Measurements from ENCODE around the gene KCNJ1. TPM values are rescaled to one million over a fixed set of nuclear protein-coding genes. Genes with fewer than 3 reads are reported as not detected.

The KCNJ1 gene
- total and polyA plus RNA-seq, 2 of the 8 experiments (the other 6 are each of a cell fraction or from before 2014, with no cell fraction given), result 0.17 to 0.23 TPM

DNA sequence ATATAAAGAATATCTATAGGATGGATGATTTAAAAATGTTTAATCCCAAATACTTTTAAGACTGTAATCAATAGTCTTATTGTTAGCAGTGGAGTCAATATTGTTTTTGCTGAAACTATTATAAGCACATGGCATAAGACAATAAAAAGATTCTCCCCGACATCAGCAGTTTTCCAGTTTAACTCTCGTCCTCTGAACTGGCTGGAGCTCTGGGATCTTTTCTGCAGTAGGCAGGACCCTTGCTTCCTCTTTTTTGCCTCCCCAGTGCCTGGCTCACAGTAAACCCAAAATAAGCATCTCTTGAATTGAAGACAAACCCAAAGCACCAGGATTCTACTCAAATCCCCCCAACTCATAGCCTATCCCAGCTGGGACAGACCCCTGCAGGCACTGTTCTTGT is 32.9 kb downstream of the KCNJ1 start:
- H2BK20ac ChIP-seq (ENCODE audit: low read length), result no peak overlapping the region
- no peaks in the 10 kb centered on the region for H3K9me3 ChIP-seq (ENCODE audit: insufficient read depth in 2 of 2, low read depth in 1 of 2, low read length in 1 of 2)
- H2BK12ac ChIP-seq (ENCODE audit: low read depth, low read length), result no peak overlapping the region
- H3K79me2 ChIP-seq (ENCODE audit: control insufficient read depth in 1 of 2, insufficient read depth in 2 of 2, low read length in 2 of 2), result no peaks in the 10 kb centered on the region
- no peak overlapping the region for H3K4ac ChIP-seq (replicated peaks; ENCODE audit: insufficient read length, low read depth, low read length)
- no peaks in the 10 kb centered on the region for H3K36me3 ChIP-seq (ENCODE audit: control insufficient read depth in 2 of 4, insufficient read depth in 4 of 4, low read length in 3 of 4)
- CTCF ChIA-PET (ENCODE audit: partially characterized antibody), result interaction anchor here (1.2 to 2.2 kb wide), 4 partner anchors 8 to 204 kb away, joined by 3 to 7 read pairs (median 4); no protein-coding TSS in a partner anchor
- H3K56ac ChIP-seq (replicated peaks; ENCODE audit: insufficient read length, low read depth, low read length), result no peak overlapping the region
- no peaks in the 10 kb centered on the region for H4K20me1 ChIP-seq (replicated peaks in 1 of 2; ENCODE audit: control insufficient read depth in 1 of 2, insufficient read depth in 2 of 2, low read length in 2 of 2)
- POLR2A ChIA-PET (ENCODE audit: partially characterized antibody), result no interaction called here
- no peak overlapping the region for H2AK5ac ChIP-seq (ENCODE audit: low read depth, low read length)
- H3K23me2 ChIP-seq (ENCODE audit: low read depth, low read length), result no peaks in the 10 kb centered on the region
- no peak overlapping the region for H3K27ac ChIP-seq (ENCODE audit: low read depth, low read length)
- no peak overlapping the region for H2BK5ac ChIP-seq (ENCODE audit: low read depth, low read length)
- H3K9ac ChIP-seq (replicated peaks in 1 of 4; ENCODE audit: extremely low read depth in 1 of 4, low read depth in 3 of 4, low read length in 3 of 4), result no peak overlapping the region
- no peak overlapping the region for H3K4me3 ChIP-seq (ENCODE audit: extremely low read depth in 1 of 4, insufficient read depth in 2 of 4, low read depth in 3 of 4, low read length in 4 of 4)
- peaks cover 0 to 5% (median 0%) of the 10 kb centered on the region in 4 experiments; a peak in 2 of 7 replicates for H3K4me1 ChIP-seq (replicated peaks in 1 of 4; ENCODE audit: control insufficient read depth in 3 of 4, insufficient read depth in 4 of 4, low read length in 3 of 4)
- H3K4me2 ChIP-seq (ENCODE audit: insufficient read depth in 1 of 2, low read depth in 2 of 2, low read length in 2 of 2), result no peak overlapping the region
- no peak overlapping the region for H4K5ac ChIP-seq (ENCODE audit: insufficient read length, low read depth, low read length)
- H3K79me1 ChIP-seq (ENCODE audit: low read depth, low read length), result no peaks in the 10 kb centered on the region
- H3K14ac ChIP-seq (ENCODE audit: insufficient read length), result no peak overlapping the region
- no peak overlapping the region for H4K91ac ChIP-seq (replicated peaks; ENCODE audit: insufficient read length, low read length)
- no peak overlapping the region for H3K18ac ChIP-seq (ENCODE audit: extremely low read depth, low read length)
- WGBS, 2 experiments (ENCODE audit: extremely low coverage in 1 of 2, insufficient coverage in 1 of 2, insufficient read length in 1 of 2, insufficient replicate concordance in 2 of 2, low coverage in 1 of 2, low lambda C conversion rate in 2 of 2, missing lambda C conversion rate in 1 of 2), result 94% methylated on average over 2 of the region's 2 CpGs; no CpG with 5 or more reads in 1 of the 2 experiments
- no peak overlapping the region for H2BK15ac ChIP-seq (ENCODE audit: low read length)
- H2AFZ ChIP-seq (ENCODE audit: low read length), result no peak overlapping the region
- peaks cover 0 to 3% (median 0%) of the 10 kb centered on the region in 4 experiments; a peak in 3 of 7 replicates for H3K27me3 ChIP-seq (replicated peaks in 1 of 4; ENCODE audit: control insufficient read depth in 3 of 4, extremely low read depth in 1 of 4, insufficient read depth in 3 of 4, low read length in 3 of 4)
- H2BK120ac ChIP-seq (replicated peaks; ENCODE audit: low read depth, low read length), result no peak overlapping the region
- FAIRE-seq (no peak), DNase-seq (ENCODE audit: low read depth in 1 of 2, low spot score in 2 of 2) (no peak)
- no peak overlapping the region for H3K23ac ChIP-seq (ENCODE audit: insufficient read length)
- no peak overlapping the region for H4K8ac ChIP-seq (ENCODE audit: extremely low read depth, insufficient read depth, low read length)
- TF ChIP-seq CEBPB (IDR thresholded peaks at IDR 0.05; ENCODE audit: low read depth, low read length) (no peak), ZNF274 (IDR thresholded peaks at IDR 0.05; ENCODE audit: borderline replicate concordance, extremely low read depth, low read length) (no peak), SRF (IDR thresholded peaks at IDR 0.05; ENCODE audit: low read depth, low read length) (no peak), JUN (IDR thresholded peaks at IDR 0.05; ENCODE audit: low read depth, low read length) (no peak), SP1 (IDR thresholded peaks at IDR 0.05; ENCODE audit: low read depth, low read length) (no peak), RAD21 (IDR thresholded peaks at IDR 0.05 in 1 of 2, conservative IDR thresholded peaks at IDR 0.05 in 1 of 2; ENCODE audit: low read depth in 2 of 2, low read length in 2 of 2) (no peak), CTBP2 (IDR thresholded peaks at IDR 0.05; ENCODE audit: borderline replicate concordance, insufficient read depth, insufficient read length, low read length) (no peak), EP300 (IDR thresholded peaks at IDR 0.05; ENCODE audit: borderline replicate concordance in 1 of 2, low read depth in 2 of 2, low read length in 2 of 2) (no peak), NANOG (IDR thresholded peaks at IDR 0.05; ENCODE audit: insufficient read depth, low read depth, low read length, poor library complexity, severe bottlenecking) (no peak), RNF2 (IDR thresholded peaks at IDR 0.05; ENCODE audit: borderline replicate concordance, low read depth, low read length, missing control alignments, poor library complexity, severe bottlenecking) (no peak), KDM5A (IDR thresholded peaks at IDR 0.05; ENCODE audit: low read length) (no peak), FOSL1 (IDR thresholded peaks at IDR 0.05; ENCODE audit: insufficient read depth, low read depth, low read length) (no peak), SIRT6 (IDR thresholded peaks at IDR 0.05; ENCODE audit: low read length) (no peak), KDM1A (IDR thresholded peaks at IDR 0.05; ENCODE audit: borderline replicate concordance, low read length) (no peak)

Measured in H1 (cell line).